ENCODE data around the gene COG4. TPM values are rescaled to one million over a fixed set of nuclear protein-coding genes. Genes with fewer than 3 reads are reported as not detected.

COG4 gene
- total and polyA plus RNA-seq, 2 experiments from 2014 or later, result 28.8 to 38.1 TPM

DNA sequence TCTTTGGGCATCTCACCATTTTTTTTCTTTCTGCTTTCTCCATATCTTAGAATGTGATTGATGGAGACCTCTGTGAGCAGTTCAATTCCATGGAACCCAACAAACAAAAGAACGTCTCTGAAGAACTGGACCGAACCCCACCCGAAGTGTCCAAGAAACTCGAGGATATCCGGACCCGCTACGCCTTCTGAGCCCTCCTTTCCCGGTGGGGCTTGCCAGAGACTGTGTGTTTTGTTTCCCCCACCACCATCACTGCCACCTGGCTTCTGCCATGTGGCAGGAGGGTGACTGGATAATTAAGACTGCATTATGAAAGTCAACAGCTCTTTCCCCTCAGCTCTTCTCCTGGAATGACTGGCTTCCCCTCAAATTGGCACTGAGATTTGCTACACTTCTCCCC is 48.3 kb upstream of the COG4 start:
- H3K4me3 ChIP-seq, result no peak overlapping the region
- no peaks in the 10 kb centered on the region for H3K9me2 ChIP-seq (ENCODE audit: insufficient read depth)
- TF ChIP-seq, protein P1, sequence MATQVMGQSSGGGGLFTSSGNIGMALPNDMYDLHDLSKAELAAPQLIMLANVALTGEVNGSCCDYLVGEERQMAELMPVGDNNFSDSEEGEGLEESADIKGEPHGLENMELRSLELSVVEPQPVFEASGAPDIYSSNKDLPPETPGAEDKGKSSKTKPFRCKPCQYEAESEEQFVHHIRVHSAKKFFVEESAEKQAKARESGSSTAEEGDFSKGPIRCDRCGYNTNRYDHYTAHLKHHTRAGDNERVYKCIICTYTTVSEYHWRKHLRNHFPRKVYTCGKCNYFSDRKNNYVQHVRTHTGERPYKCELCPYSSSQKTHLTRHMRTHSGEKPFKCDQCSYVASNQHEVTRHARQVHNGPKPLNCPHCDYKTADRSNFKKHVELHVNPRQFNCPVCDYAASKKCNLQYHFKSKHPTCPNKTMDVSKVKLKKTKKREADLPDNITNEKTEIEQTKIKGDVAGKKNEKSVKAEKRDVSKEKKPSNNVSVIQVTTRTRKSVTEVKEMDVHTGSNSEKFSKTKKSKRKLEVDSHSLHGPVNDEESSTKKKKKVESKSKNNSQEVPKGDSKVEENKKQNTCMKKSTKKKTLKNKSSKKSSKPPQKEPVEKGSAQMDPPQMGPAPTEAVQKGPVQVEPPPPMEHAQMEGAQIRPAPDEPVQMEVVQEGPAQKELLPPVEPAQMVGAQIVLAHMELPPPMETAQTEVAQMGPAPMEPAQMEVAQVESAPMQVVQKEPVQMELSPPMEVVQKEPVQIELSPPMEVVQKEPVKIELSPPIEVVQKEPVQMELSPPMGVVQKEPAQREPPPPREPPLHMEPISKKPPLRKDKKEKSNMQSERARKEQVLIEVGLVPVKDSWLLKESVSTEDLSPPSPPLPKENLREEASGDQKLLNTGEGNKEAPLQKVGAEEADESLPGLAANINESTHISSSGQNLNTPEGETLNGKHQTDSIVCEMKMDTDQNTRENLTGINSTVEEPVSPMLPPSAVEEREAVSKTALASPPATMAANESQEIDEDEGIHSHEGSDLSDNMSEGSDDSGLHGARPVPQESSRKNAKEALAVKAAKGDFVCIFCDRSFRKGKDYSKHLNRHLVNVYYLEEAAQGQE (IDR thresholded peaks at IDR 0.05; ENCODE audit: unreplicated experiment), result no peak
- TF ChIP-seq ZNF331 (CRISPR knock-in tag; IDR thresholded peaks at IDR 0.05; ENCODE audit: low read depth) (no peak), POLR2AphosphoS5 (IDR thresholded peaks at IDR 0.05; ENCODE audit: low read depth) (no peak)
- no peaks in the 10 kb centered on the region; the same call in 2 of the 3 replicates for H3K9me3 Mint-ChIP-seq
- no peaks in the 10 kb centered on the region for H3K27me3 ChIP-seq (ENCODE audit: insufficient read depth)
- H2AFZ ChIP-seq, result no peak overlapping the region
- peaks cover 7% of the 10 kb centered on the region for H3K4me1 ChIP-seq (ENCODE audit: insufficient read depth)
- peaks cover 3% of the 10 kb centered on the region for H3K79me2 ChIP-seq (replicated peaks; ENCODE audit: insufficient read depth)
- no peak for DNase-seq (ENCODE audit: low spot score)
- peak overlapping the region; percentile 66; the same call in 1 of the 2 replicates for H3K27ac ChIP-seq (ENCODE audit: low read depth)
- H3K36me3 ChIP-seq (ENCODE audit: insufficient read depth), result peaks cover 65% of the 10 kb centered on the region
- H3K36me3 Mint-ChIP-seq (ENCODE audit: low read depth), result peaks cover 87% of the 10 kb centered on the region
- no peak for ATAC-seq
- peaks cover 65% of the 10 kb centered on the region for H4K20me1 ChIP-seq (replicated peaks; ENCODE audit: insufficient read depth)
- H3K4me2 ChIP-seq, result no peak overlapping the region
- H3K4me3 Mint-ChIP-seq, result no peak overlapping the region
- H3K27me3 Mint-ChIP-seq (ENCODE audit: insufficient read depth, low read depth, poor library complexity), result peaks cover 12% of the 10 kb centered on the region
- no peak overlapping the region for H3K27ac Mint-ChIP-seq
- H3K4me1 Mint-ChIP-seq, result peaks cover 22% of the 10 kb centered on the region
- peaks cover 71% of the 10 kb centered on the region for H3F3A ChIP-seq (replicated peaks; ENCODE audit: low read depth)

DNA sequence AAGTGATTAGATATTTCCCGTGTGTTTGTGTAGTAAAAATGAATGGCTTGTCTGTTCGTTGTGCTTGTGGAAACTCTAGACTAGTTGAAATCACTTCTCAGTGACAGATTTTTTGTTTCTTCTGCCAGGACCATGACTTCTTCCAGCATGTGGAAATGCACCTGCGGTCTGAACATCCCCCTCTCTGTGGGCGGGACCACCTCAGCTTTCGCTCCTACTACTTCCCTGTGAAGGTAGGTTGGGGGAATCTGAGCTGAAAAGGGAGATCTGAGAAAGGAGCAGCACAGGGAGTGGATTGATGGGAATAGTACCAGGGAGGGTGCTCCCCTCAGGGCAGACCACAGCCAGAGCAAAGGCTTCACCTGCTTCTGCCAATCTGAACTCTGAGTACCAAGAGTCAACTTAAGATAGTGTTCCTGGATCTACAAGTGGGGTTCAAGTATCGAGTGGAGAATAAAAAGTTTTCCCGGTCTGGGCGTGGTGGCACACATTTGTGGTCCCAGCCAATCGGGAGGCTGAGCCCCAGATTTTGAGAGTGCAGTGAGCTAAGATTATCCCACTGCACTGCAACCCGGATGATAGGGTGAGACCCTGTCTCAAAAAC is 47.7 kb upstream of the COG4 start:
- no peak overlapping the region; the same call in 1 of the 2 replicates for H3K27ac Mint-ChIP-seq
- no peak for TF ChIP-seq EZH2 (IDR thresholded peaks at IDR 0.05; ENCODE audit: low read depth, unreplicated experiment)
- TF ChIP-seq NANOG (IDR thresholded peaks at IDR 0.05; ENCODE audit: borderline replicate concordance), result no peak
- TF ChIP-seq EZH2phosphoT487 (IDR thresholded peaks at IDR 0.05; ENCODE audit: unreplicated experiment), result no peak
- TF ChIP-seq ZNF114 (CRISPR knock-in tag; IDR thresholded peaks at IDR 0.05), result no peak
- TF ChIP-seq CREB1 (CRISPR knock-in tag; IDR thresholded peaks at IDR 0.05; ENCODE audit: low read depth), result no peak
- no peak for TF ChIP-seq JUNB (IDR thresholded peaks at IDR 0.05; ENCODE audit: unreplicated experiment)
- no peak for TF ChIP-seq STAT1 (IDR thresholded peaks at IDR 0.05; ENCODE audit: unreplicated experiment)
- TF ChIP-seq, protein P1 (IDR thresholded peaks at IDR 0.05; ENCODE audit: unreplicated experiment), result no peak
- TF ChIP-seq, protein P2, sequence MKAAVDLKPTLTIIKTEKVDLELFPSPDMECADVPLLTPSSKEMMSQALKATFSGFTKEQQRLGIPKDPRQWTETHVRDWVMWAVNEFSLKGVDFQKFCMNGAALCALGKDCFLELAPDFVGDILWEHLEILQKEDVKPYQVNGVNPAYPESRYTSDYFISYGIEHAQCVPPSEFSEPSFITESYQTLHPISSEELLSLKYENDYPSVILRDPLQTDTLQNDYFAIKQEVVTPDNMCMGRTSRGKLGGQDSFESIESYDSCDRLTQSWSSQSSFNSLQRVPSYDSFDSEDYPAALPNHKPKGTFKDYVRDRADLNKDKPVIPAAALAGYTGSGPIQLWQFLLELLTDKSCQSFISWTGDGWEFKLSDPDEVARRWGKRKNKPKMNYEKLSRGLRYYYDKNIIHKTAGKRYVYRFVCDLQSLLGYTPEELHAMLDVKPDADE (IDR thresholded peaks at IDR 0.05), result no peak
- Histone ChIP-seq H3K27me3 (ENCODE audit: insufficient read depth) (no peaks in the 10 kb centered on the region), H3K27ac (ENCODE audit: low read depth) (peak overlapping the region; percentile 81), H3K4me1 (ENCODE audit: insufficient read depth) (peaks cover 7% of the 10 kb centered on the region), H2AFZ (no peak overlapping the region), H3K9me2 (ENCODE audit: insufficient read depth) (no peaks in the 10 kb centered on the region), H3K79me2 (replicated peaks; ENCODE audit: insufficient read depth) (peaks cover 3% of the 10 kb centered on the region), H4K20me1 (replicated peaks; ENCODE audit: insufficient read depth) (peaks cover 70% of the 10 kb centered on the region), H3K4me2 (no peak overlapping the region), H3K4me3 (no peak overlapping the region), H3F3A (replicated peaks; ENCODE audit: low read depth) (peaks cover 75% of the 10 kb centered on the region), H3K36me3 (ENCODE audit: insufficient read depth) (peaks cover 70% of the 10 kb centered on the region)
- H3K4me3 Mint-ChIP-seq, result no peak overlapping the region
- no peaks in the 10 kb centered on the region; the same call in 2 of the 3 replicates for H3K9me3 Mint-ChIP-seq
- DNase-seq (ENCODE audit: low spot score) (no peak), ATAC-seq (no peak)
- peaks cover 17% of the 10 kb centered on the region; the same call in 2 of the 3 replicates for H3K4me1 Mint-ChIP-seq
- peaks cover 92% of the 10 kb centered on the region for H3K36me3 Mint-ChIP-seq (ENCODE audit: low read depth)
- H3K27me3 Mint-ChIP-seq (ENCODE audit: insufficient read depth, low read depth, poor library complexity), result peaks cover 11% of the 10 kb centered on the region
